Measurements from ENCODE around the gene LIME1. TPM values are rescaled to one million over a fixed set of nuclear protein-coding genes. Genes with fewer than 3 reads are reported as not detected.
"Not testable (repeated sequence)": the region's sequence is repeated elsewhere in the genome, so short reads cannot be mapped to it uniquely, and the experiment has no call there.

Gene LIME1
- total RNA-seq, 4 donors from 2014 or later, result 8.7 to 25.0 (median 11.5) TPM

DNA sequence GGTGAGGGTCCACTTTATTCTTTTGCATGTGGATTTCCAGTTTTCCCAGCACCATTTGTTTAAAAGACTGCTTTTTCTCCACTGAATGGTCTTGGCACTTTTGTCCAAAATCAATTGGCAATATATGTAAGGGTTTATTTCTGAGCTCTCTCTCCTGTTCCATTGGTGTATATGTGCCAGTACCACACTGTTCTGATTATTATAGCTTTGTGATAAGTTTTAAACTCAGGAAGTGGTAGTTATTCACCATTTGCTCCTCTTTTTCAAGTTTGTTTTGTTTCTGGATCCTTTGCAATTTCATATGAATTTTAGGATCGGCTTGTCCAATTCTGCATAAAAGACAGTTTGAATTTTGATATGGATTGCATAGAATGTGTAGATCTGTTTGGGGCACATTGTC lies 24.3 kb upstream of the LIME1 start:
- intact Hi-C loops (cut with DNase I), result no loop called here
- Histone ChIP-seq H3K4me1 (peaks cover 7 to 11% of the 10 kb centered on the region in 2 donors), H3K4me3 (replicated peaks in 1 of 3) (no peak overlapping the region), H3K9me3 (no peaks in the 10 kb centered on the region), H3K36me3 (peaks cover 8 to 21% of the 10 kb centered on the region in 2 donors), H3K27me3 (no peaks in the 10 kb centered on the region), H3K27ac (no peak overlapping the region)
- no peak for DNase-seq
- WGBS, 2 donors, result 100% methylated on average over 1 of the region's 1 CpG
- TF ChIP-seq, protein P1, sequence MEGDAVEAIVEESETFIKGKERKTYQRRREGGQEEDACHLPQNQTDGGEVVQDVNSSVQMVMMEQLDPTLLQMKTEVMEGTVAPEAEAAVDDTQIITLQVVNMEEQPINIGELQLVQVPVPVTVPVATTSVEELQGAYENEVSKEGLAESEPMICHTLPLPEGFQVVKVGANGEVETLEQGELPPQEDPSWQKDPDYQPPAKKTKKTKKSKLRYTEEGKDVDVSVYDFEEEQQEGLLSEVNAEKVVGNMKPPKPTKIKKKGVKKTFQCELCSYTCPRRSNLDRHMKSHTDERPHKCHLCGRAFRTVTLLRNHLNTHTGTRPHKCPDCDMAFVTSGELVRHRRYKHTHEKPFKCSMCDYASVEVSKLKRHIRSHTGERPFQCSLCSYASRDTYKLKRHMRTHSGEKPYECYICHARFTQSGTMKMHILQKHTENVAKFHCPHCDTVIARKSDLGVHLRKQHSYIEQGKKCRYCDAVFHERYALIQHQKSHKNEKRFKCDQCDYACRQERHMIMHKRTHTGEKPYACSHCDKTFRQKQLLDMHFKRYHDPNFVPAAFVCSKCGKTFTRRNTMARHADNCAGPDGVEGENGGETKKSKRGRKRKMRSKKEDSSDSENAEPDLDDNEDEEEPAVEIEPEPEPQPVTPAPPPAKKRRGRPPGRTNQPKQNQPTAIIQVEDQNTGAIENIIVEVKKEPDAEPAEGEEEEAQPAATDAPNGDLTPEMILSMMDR (IDR thresholded peaks at IDR 0.05), result no peak
- TF ChIP-seq POLR2A (IDR thresholded peaks at IDR 0.05), result no peak

DNA sequence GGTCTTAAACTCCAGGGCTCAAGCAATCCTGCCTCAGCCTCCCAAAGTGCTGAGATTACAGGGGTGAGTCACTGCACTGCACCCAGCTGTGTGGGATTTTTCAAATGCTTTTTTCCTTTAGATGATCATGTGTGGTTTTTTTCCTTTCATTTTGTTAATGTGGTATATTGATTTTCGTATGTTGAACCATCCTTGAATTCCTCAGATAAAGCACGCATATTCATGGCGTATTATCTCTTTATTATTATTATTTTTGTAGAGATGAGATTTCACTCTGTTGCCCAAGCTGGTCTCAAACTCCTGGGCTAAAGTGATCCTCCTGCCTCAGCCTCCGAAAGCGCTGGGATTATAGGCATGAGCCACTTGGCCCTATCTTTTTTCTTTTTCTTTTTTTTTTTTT lies 21.6 kb upstream of the LIME1 start:
- Histone ChIP-seq H3K27ac (no peak overlapping the region), H3K4me3 (replicated peaks in 1 of 3) (no peak overlapping the region), H3K9me3 (no peaks in the 10 kb centered on the region), H3K27me3 (no peaks in the 10 kb centered on the region), H3K36me3 (peaks cover 16 to 19% of the 10 kb centered on the region in 2 donors), H3K4me1 (no peaks in the 10 kb centered on the region)
- DNase-seq, result no peak
- intact Hi-C loops (cut with DNase I), result no loop called here
- 98% methylated on average over 5 of the region's 5 CpGs for WGBS, 2 donors
- TF ChIP-seq, protein P1 (IDR thresholded peaks at IDR 0.05), result no peak
- no peak for TF ChIP-seq POLR2A (IDR thresholded peaks at IDR 0.05)

DNA sequence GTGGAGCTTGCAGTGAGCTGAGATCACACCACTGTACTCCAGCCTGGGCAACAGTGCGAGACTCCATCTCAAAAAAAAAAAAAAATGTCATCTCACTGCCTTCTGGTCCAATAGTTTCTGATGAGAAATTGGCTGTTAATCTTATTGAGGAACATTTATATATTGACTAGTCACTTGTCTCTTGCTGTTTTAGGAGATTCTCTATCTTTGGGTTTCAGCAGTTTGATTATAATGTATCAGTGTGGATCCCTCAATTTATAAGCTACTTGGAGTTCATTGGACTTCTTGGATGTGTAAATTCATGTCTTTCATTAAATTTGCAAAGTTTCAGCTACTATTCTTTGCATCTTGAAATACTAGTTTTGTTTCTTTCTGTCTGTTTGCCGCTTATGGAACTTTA lies 17.5 kb upstream of the LIME1 start:
- H3K4me3 ChIP-seq (replicated peaks in 1 of 3), result no peak overlapping the region
- DNase-seq, result no peak
- no peak for TF ChIP-seq POLR2A (IDR thresholded peaks at IDR 0.05)
- TF ChIP-seq, protein P1 (IDR thresholded peaks at IDR 0.05), result no peak
- H3K9me3 ChIP-seq, result no peaks in the 10 kb centered on the region
- intact Hi-C loops (cut with DNase I), result no loop called here
- H3K27ac ChIP-seq, result no peak overlapping the region
- H3K27me3 ChIP-seq, result no peaks in the 10 kb centered on the region
- no peaks in the 10 kb centered on the region for H3K4me1 ChIP-seq
- WGBS, 2 donors, result 96 to 100% methylated on average over 2 of the region's 2 CpGs
- H3K36me3 ChIP-seq, result peaks cover 14% of the 10 kb centered on the region in 2 donors

DNA sequence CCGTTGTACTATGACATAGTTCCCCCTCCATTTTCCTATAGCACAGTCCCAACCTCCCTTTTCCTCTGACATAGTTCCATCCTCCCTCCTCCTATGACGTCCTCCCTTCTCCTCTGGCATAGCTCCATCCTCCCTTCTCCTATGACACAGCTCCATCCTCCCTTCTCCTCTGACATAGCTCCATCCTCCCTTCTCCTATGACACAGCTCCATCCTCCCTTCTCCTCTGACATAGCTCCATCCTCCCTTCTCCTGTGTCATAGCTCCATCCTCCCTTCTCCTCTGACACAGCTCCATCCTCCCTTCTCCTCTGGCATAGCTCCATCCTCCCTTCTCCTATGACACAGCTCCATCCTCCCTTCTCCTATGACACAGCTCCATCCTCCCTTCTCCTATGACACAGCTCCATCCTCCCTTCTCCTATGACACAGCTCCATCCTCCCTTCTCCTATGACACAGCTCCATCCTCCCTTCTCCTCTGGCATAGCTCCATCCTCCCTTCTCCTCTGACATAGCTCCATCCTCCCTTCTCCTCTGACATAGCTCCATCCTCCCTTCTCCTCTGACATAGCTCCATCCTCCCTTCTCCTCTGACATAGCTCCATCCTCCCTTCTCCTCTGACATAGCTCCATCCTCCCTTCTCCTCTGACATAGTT lies 13.4 kb upstream of the LIME1 start:
- DNase-seq; H3K4me3 ChIP-seq (replicated peaks in 1 of 3); H3K27me3 ChIP-seq; H3K36me3 ChIP-seq; H3K27ac ChIP-seq; intact Hi-C loops (cut with DNase I); H3K9me3 ChIP-seq: not testable (repeated sequence)
- 84 to 85% methylated on average over 2 of the region's 2 CpGs for WGBS, 2 donors
- peaks cover 5 to 10% of the 10 kb centered on the region in 2 donors for H3K4me1 ChIP-seq

DNA sequence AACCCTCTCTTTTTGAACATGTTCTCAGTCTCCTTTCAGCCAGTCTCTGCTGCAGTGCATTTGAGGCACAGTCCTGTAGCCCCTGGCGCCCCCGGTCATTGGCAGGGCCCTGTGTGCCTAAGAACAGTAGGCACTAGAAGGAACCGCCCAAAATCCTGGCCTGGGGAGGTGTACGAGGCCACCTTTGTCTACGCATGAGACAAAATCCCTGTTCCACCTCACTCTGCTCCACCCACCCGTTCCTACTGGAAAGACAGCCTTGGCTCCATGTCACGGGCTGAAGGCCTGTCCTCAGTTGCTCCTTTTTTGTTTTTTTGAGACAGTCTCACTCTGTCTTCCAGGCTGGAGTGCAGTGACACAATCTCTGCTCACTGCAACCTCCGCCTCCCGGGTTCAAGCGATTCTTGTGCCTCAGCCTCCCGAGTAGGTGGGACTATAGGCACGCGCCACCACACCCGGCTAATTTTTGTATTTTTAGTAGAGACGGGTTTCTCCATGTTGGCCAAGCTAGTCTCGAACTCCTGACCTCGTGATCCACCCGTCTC lies 6.2 kb upstream of the LIME1 start:
- H3K36me3 ChIP-seq, result peaks cover 13 to 20% of the 10 kb centered on the region in 2 donors
- 90 to 96% methylated on average over 18 of the region's 18 CpGs for WGBS, 2 donors
- not testable (repeated sequence) for DNase-seq

DNA sequence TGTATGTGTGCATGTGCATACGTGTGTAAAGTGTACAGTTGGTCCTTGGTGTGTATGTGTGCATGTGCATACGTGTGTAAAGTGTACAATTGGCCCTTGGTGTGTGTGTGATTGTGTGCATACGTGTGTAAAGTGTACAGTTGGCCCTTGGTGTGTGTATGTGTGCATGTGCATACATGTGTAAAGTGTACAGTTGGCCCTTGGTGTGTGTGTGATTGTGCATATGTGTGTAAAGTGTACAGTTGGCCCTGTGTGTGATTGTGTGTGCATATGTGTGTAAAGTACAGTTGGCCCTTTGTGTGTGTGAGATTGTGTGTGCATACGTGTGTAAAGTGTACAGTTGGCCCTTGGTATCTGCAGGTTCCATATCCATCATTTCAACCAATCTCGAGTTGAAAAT lies 5.1 kb upstream of the LIME1 start:
- 80 to 86% methylated on average over 5 of the region's 5 CpGs for WGBS, 2 donors
- no peak overlapping the region for H3K27ac ChIP-seq
- H3K27me3 ChIP-seq, result no peaks in the 10 kb centered on the region
- H3K4me1 ChIP-seq, result peaks cover 17 to 20% of the 10 kb centered on the region in 2 donors
- H3K9me3 ChIP-seq, result no peaks in the 10 kb centered on the region
- intact Hi-C loops (cut with DNase I), result no loop called here
- no peak for DNase-seq
- TF ChIP-seq, protein P1 (IDR thresholded peaks at IDR 0.05), result no peak
- no peak for TF ChIP-seq POLR2A (IDR thresholded peaks at IDR 0.05)
- no peak overlapping the region for H3K4me3 ChIP-seq (replicated peaks in 1 of 3)
- peaks cover 14 to 25% of the 10 kb centered on the region in 2 donors for H3K36me3 ChIP-seq

More for the DNA sequence above, 6.2 kb upstream of the LIME1 start:
- H3K4me3 ChIP-seq (replicated peaks in 1 of 3); H3K9me3 ChIP-seq; H3K27ac ChIP-seq; H3K27me3 ChIP-seq; intact Hi-C loops (cut with DNase I): not testable (repeated sequence)
- H3K4me1 ChIP-seq, result peaks cover 17 to 20% of the 10 kb centered on the region in 2 donors
